ENCODE data around the gene GANAB. TPM values are rescaled to one million over a fixed set of nuclear protein-coding genes. Genes with fewer than 3 reads are reported as not detected.

GANAB gene
- total and polyA plus RNA-seq, 9 donors, result 92.8 to 226 (median 175) TPM

- peaks cover 50% of the 10 kb centered on the region for H3K36me3 ChIP-seq (ENCODE audit: control insufficient read depth, insufficient read depth, low read length)
- H3K4me3 ChIP-seq (ENCODE audit: low read length), result no peak overlapping the region
- H3K9me3 ChIP-seq (replicated peaks; ENCODE audit: control insufficient read depth, low read depth, low read length), result no peaks in the 10 kb centered on the region
- H3K27ac ChIP-seq (ENCODE audit: low read length), result peak overlapping the region; percentile 86
- DNase-seq, result no peak
- 78% methylated on average over 13 of the region's 14 CpGs for WGBS (ENCODE audit: insufficient coverage)
- peaks cover 26% of the 10 kb centered on the region for H3K4me1 ChIP-seq (ENCODE audit: control insufficient read depth, insufficient read depth, low read length)
- H3K27me3 ChIP-seq (ENCODE audit: control insufficient read depth, insufficient read depth, low read length), result no peaks in the 10 kb centered on the region
Measured at GRCh38 chr11:62575837-62576236, 70.6 kb downstream of the GANAB start.

DNA sequence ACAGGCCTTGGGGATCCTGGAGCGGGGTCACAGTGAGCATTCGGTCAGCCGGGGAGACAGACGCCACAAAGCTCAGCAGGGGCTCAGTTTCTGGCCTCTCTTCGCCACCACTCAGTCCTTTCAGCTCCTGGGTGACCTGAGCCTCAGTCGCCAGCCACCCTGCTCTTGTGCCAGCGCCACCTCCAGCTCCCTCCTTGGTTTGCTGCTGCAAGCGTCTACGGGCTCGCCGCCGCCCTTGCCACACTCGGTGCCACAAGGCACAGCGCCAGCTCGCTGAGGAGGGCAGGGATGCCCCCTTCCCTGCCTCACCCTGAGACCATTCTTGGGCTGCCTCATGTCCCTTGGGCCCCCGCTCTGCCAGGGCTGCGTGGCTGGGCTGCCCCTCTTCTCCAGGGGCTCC lies 71.3 kb downstream of the GANAB start:
- WGBS (ENCODE audit: insufficient coverage), result 32% methylated on average over 16 of the region's 17 CpGs
- H3K4me3 ChIP-seq (ENCODE audit: low read length), result peak overlapping the region; percentile 73
- no peaks in the 10 kb centered on the region for H3K9me3 ChIP-seq (replicated peaks; ENCODE audit: control insufficient read depth, low read depth, low read length)
- peak; percentile 41 for DNase-seq
- H3K27me3 ChIP-seq (ENCODE audit: control insufficient read depth, insufficient read depth, low read length), result no peaks in the 10 kb centered on the region
- peak overlapping the region; percentile 98 for H3K27ac ChIP-seq (ENCODE audit: low read length)
- H3K36me3 ChIP-seq (ENCODE audit: control insufficient read depth, insufficient read depth, low read length), result peaks cover 55% of the 10 kb centered on the region
- H3K4me1 ChIP-seq (ENCODE audit: control insufficient read depth, insufficient read depth, low read length), result peaks cover 26% of the 10 kb centered on the region

Other genes starting within 250 kb of the GANAB start
- not detected for gene SCGB1A1, start 227.6 kb downstream of the GANAB start, total RNA-seq
- gene SCGB1A1, start 227.6 kb downstream of the GANAB start, polyA plus RNA-seq (ENCODE audit: insufficient read depth in 1 of 8, insufficient read length in 8 of 8, low replicate concordance in 1 of 8), result 1 to 10 TPM in 1 of 8 donors, not detected in 7; 1.7 TPM
- gene AHNAK, start 99.8 kb downstream of the GANAB start, total RNA-seq, result 378 TPM
- 100 to 1,000 TPM; 203 to 411 (median 313) TPM for gene AHNAK, start 99.8 kb downstream of the GANAB start, polyA plus RNA-seq (ENCODE audit: insufficient read depth in 1 of 8, insufficient read length in 8 of 8, low replicate concordance in 1 of 8)
- gene EEF1G, start 72.7 kb downstream of the GANAB start, total RNA-seq, result 3,686 TPM
- gene EEF1G, start 72.7 kb downstream of the GANAB start, polyA plus RNA-seq (ENCODE audit: insufficient read depth in 1 of 8, insufficient read length in 8 of 8, low replicate concordance in 1 of 8), result 1,000 to 10,000 TPM; 2,985 to 3,560 (median 3,353) TPM
- 7.8 TPM for gene TUT1, start 55.1 kb downstream of the GANAB start, total RNA-seq
- gene TUT1, start 55.1 kb downstream of the GANAB start, polyA plus RNA-seq (ENCODE audit: insufficient read depth in 1 of 8, insufficient read length in 8 of 8, low replicate concordance in 1 of 8), result 10 to 100 TPM; 13.9 to 16.9 (median 14.7) TPM
- 43.3 TPM for gene MTA2, start 44.7 kb downstream of the GANAB start, total RNA-seq
- gene MTA2, start 44.7 kb downstream of the GANAB start, polyA plus RNA-seq (ENCODE audit: insufficient read depth in 1 of 8, insufficient read length in 8 of 8, low replicate concordance in 1 of 8), result 10 to 100 TPM; 43.8 to 63.7 (median 48.2) TPM
- gene EML3, start 33.8 kb downstream of the GANAB start, total RNA-seq, result 10.7 TPM
- 10 to 100 TPM; 16.8 to 27.7 (median 20.3) TPM for gene EML3, start 33.8 kb downstream of the GANAB start, polyA plus RNA-seq (ENCODE audit: insufficient read depth in 1 of 8, insufficient read length in 8 of 8, low replicate concordance in 1 of 8)
- gene ROM1, start 33.4 kb downstream of the GANAB start, total RNA-seq, result 3.3 TPM
- gene ROM1, start 33.4 kb downstream of the GANAB start, polyA plus RNA-seq (ENCODE audit: insufficient read depth in 1 of 8, insufficient read length in 8 of 8, low replicate concordance in 1 of 8), result 1 to 10 TPM; 1.5 to 4.0 (median 2.5) TPM
- gene B3GAT3, start 24.6 kb downstream of the GANAB start, total RNA-seq, result 18.7 TPM
- gene B3GAT3, start 24.6 kb downstream of the GANAB start, polyA plus RNA-seq (ENCODE audit: insufficient read depth in 1 of 8, insufficient read length in 8 of 8, low replicate concordance in 1 of 8), result 10 to 100 TPM; 19.9 to 27.2 (median 22.9) TPM
- gene INTS5, start 6.7 kb upstream of the GANAB start, total RNA-seq, result 7.1 TPM
- 10 to 100 TPM in 7 of 8 donors, 1 to 10 TPM in 1; 9.4 to 13.8 (median 12.8) TPM for gene INTS5, start 6.7 kb upstream of the GANAB start, polyA plus RNA-seq (ENCODE audit: insufficient read depth in 1 of 8, insufficient read length in 8 of 8, low replicate concordance in 1 of 8)
- 33.4 TPM for gene C11orf98, start 18.6 kb upstream of the GANAB start, total RNA-seq
- gene C11orf98, start 18.6 kb upstream of the GANAB start, polyA plus RNA-seq (ENCODE audit: insufficient read depth in 1 of 8, insufficient read length in 8 of 8, low replicate concordance in 1 of 8), result 10 to 100 TPM; 34.9 to 40.9 (median 37.8) TPM
- gene CSKMT, start 18.7 kb upstream of the GANAB start, total RNA-seq, result 7.6 TPM
- gene CSKMT, start 18.7 kb upstream of the GANAB start, polyA plus RNA-seq (ENCODE audit: insufficient read depth in 1 of 8, insufficient read length in 8 of 8, low replicate concordance in 1 of 8), result 1 to 10 TPM; 2.6 to 5.0 (median 3.8) TPM
- 8.9 TPM for gene UQCC3, start 25.1 kb upstream of the GANAB start, total RNA-seq
- 1 to 10 TPM; 6.5 to 8.1 (median 7.9) TPM for gene UQCC3, start 25.1 kb upstream of the GANAB start, polyA plus RNA-seq (ENCODE audit: insufficient read depth in 1 of 8, insufficient read length in 8 of 8, low replicate concordance in 1 of 8)
- gene LBHD1, start 25.7 kb upstream of the GANAB start, total RNA-seq, result 2.8 TPM
- 1 to 10 TPM; 4.7 to 8.2 (median 6.2) TPM for gene LBHD1, start 25.7 kb upstream of the GANAB start, polyA plus RNA-seq (ENCODE audit: insufficient read depth in 1 of 8, insufficient read length in 8 of 8, low replicate concordance in 1 of 8)
- 81.6 TPM for gene UBXN1, start 32.5 kb upstream of the GANAB start, total RNA-seq
- 100 to 1,000 TPM; 155 to 170 (median 162) TPM for gene UBXN1, start 32.5 kb upstream of the GANAB start, polyA plus RNA-seq (ENCODE audit: insufficient read depth in 1 of 8, insufficient read length in 8 of 8, low replicate concordance in 1 of 8)
- 31.6 TPM for gene LRRN4CL, start 42.9 kb upstream of the GANAB start, total RNA-seq
- 10 to 100 TPM; 13.7 to 21.2 (median 16.3) TPM for gene LRRN4CL, start 42.9 kb upstream of the GANAB start, polyA plus RNA-seq (ENCODE audit: insufficient read depth in 1 of 8, insufficient read length in 8 of 8, low replicate concordance in 1 of 8)
- gene BSCL2, start 60.8 kb upstream of the GANAB start, total RNA-seq, result 26.5 TPM
- gene BSCL2, start 60.8 kb upstream of the GANAB start, polyA plus RNA-seq (ENCODE audit: insufficient read depth in 1 of 8, insufficient read length in 8 of 8, low replicate concordance in 1 of 8), result 10 to 100 TPM; 18.7 to 26.1 (median 21.5) TPM
- gene GNG3, start 61.1 kb upstream of the GANAB start, total RNA-seq, result not detected
- gene GNG3, start 61.1 kb upstream of the GANAB start, polyA plus RNA-seq (ENCODE audit: insufficient read depth in 1 of 8, insufficient read length in 8 of 8, low replicate concordance in 1 of 8), result 1 to 10 TPM in 1 of 8 donors, under 1 TPM in 7; 0.28 to 1.5 (median 0.48) TPM
- 8.6 TPM for gene HNRNPUL2, start 80.8 kb upstream of the GANAB start, total RNA-seq
- gene HNRNPUL2, start 80.8 kb upstream of the GANAB start, polyA plus RNA-seq (ENCODE audit: insufficient read depth in 1 of 8, insufficient read length in 8 of 8, low replicate concordance in 1 of 8), result 10 to 100 TPM; 41.0 to 67.5 (median 49.4) TPM
- 29.5 TPM for gene TTC9C, start 81.9 kb upstream of the GANAB start, total RNA-seq
- gene TTC9C, start 81.9 kb upstream of the GANAB start, polyA plus RNA-seq (ENCODE audit: insufficient read depth in 1 of 8, insufficient read length in 8 of 8, low replicate concordance in 1 of 8), result 10 to 100 TPM; 27.1 to 35.4 (median 29.3) TPM
- 8.0 TPM for gene ZBTB3, start 107.5 kb upstream of the GANAB start, total RNA-seq
- gene ZBTB3, start 107.5 kb upstream of the GANAB start, polyA plus RNA-seq (ENCODE audit: insufficient read depth in 1 of 8, insufficient read length in 8 of 8, low replicate concordance in 1 of 8), result 1 to 10 TPM; 3.4 to 5.6 (median 4.1) TPM
- gene POLR2G, start 115.0 kb upstream of the GANAB start, total RNA-seq, result 115 TPM
- 100 to 1,000 TPM in 2 of 8 donors, 10 to 100 TPM in 6; 83.0 to 115 (median 91.1) TPM for gene POLR2G, start 115.0 kb upstream of the GANAB start, polyA plus RNA-seq (ENCODE audit: insufficient read depth in 1 of 8, insufficient read length in 8 of 8, low replicate concordance in 1 of 8)
- gene TAF6L, start 124.8 kb upstream of the GANAB start, total RNA-seq, result 17.6 TPM
- gene TAF6L, start 124.8 kb upstream of the GANAB start, polyA plus RNA-seq (ENCODE audit: insufficient read depth in 1 of 8, insufficient read length in 8 of 8, low replicate concordance in 1 of 8), result 10 to 100 TPM; 12.7 to 21.5 (median 17.0) TPM
- gene TMEM179B, start 140.8 kb upstream of the GANAB start, total RNA-seq, result 22.1 TPM
- gene TMEM179B, start 140.8 kb upstream of the GANAB start, polyA plus RNA-seq (ENCODE audit: insufficient read depth in 1 of 8, insufficient read length in 8 of 8, low replicate concordance in 1 of 8), result 10 to 100 TPM; 24.4 to 33.8 (median 29.8) TPM
- gene TMEM223, start 145.4 kb upstream of the GANAB start, total RNA-seq, result 17.2 TPM
- gene TMEM223, start 145.4 kb upstream of the GANAB start, polyA plus RNA-seq (ENCODE audit: insufficient read depth in 1 of 8, insufficient read length in 8 of 8, low replicate concordance in 1 of 8), result 10 to 100 TPM; 15.3 to 19.0 (median 16.3) TPM
- 24.3 TPM for gene NXF1, start 158.8 kb upstream of the GANAB start, total RNA-seq
- 10 to 100 TPM; 60.5 to 73.1 (median 66.9) TPM for gene NXF1, start 158.8 kb upstream of the GANAB start, polyA plus RNA-seq (ENCODE audit: insufficient read depth in 1 of 8, insufficient read length in 8 of 8, low replicate concordance in 1 of 8)
- 26.8 TPM for gene STX5, start 185.4 kb upstream of the GANAB start, total RNA-seq
- gene STX5, start 185.4 kb upstream of the GANAB start, polyA plus RNA-seq (ENCODE audit: insufficient read depth in 1 of 8, insufficient read length in 8 of 8, low replicate concordance in 1 of 8), result 10 to 100 TPM; 29.7 to 43.2 (median 36.0) TPM
- not detected for gene TEX54, start 186.2 kb upstream of the GANAB start, total RNA-seq
- not detected for gene TEX54, start 186.2 kb upstream of the GANAB start, polyA plus RNA-seq (ENCODE audit: insufficient read depth in 1 of 8, insufficient read length in 8 of 8, low replicate concordance in 1 of 8)
- 41.8 TPM for gene WDR74, start 193.0 kb upstream of the GANAB start, total RNA-seq
- gene WDR74, start 193.0 kb upstream of the GANAB start, polyA plus RNA-seq (ENCODE audit: insufficient read depth in 1 of 8, insufficient read length in 8 of 8, low replicate concordance in 1 of 8), result 10 to 100 TPM; 28.3 to 40.9 (median 34.1) TPM
- 41.8 TPM for gene SLC3A2, start 234.3 kb upstream of the GANAB start, total RNA-seq
- 10 to 100 TPM; 38.1 to 55.4 (median 43.0) TPM for gene SLC3A2, start 234.3 kb upstream of the GANAB start, polyA plus RNA-seq (ENCODE audit: insufficient read depth in 1 of 8, insufficient read length in 8 of 8, low replicate concordance in 1 of 8)

Data from muscle of leg (tissue), 11 donors.